ENCODE data around the gene USP44. TPM values are rescaled to one million over a fixed set of nuclear protein-coding genes. Genes with fewer than 3 reads are reported as not detected.
"Not testable (repeated sequence)": the region's sequence is repeated elsewhere in the genome, so short reads cannot be mapped to it uniquely, and the experiment has no call there.

USP44 gene
- total RNA-seq = 0.87 and 1.8 TPM in 2 replicates

GRCh38 chr12:95551305-95551704, at the start of gene USP44:
Gene USP44, minus strand, starts transcription at chr12:95551476. Its CDS starts 17,220 bp downstream, at chr12:95534256.
- DNase-seq (ENCODE audit: low read depth in 2 of 2) = no peak

- DNase-seq (ENCODE audit: low read depth in 2 of 2) = no peak
Observed at GRCh38 chr12:95600567-95600966, 49.3 kb upstream of the USP44 start.

DNA sequence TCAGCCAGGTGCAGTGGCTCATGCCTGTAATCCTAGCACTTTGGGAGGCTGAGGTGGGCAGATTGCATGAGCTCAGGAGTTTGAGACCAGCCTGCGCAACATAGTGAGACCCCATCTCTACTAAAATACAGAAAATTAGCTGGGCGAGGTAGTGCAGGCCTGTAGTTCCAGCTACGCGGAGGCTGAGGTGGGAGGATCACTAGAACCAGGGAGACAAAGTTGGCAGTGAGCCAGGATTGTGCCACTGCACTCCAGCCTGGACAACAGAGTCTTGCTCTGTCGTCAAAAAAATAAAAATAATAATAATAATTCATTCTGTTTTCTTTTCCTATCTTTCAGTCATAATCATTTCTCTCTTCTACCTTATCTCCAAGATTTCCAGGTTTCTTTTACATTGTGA, 48.6 kb upstream of the USP44 start:
- DNase-seq (ENCODE audit: low read depth in 2 of 2) = no peak

- no peak for DNase-seq (ENCODE audit: low read depth in 2 of 2)
Observed at GRCh38 chr12:95594136-95594535, 42.9 kb upstream of the USP44 start.

DNA sequence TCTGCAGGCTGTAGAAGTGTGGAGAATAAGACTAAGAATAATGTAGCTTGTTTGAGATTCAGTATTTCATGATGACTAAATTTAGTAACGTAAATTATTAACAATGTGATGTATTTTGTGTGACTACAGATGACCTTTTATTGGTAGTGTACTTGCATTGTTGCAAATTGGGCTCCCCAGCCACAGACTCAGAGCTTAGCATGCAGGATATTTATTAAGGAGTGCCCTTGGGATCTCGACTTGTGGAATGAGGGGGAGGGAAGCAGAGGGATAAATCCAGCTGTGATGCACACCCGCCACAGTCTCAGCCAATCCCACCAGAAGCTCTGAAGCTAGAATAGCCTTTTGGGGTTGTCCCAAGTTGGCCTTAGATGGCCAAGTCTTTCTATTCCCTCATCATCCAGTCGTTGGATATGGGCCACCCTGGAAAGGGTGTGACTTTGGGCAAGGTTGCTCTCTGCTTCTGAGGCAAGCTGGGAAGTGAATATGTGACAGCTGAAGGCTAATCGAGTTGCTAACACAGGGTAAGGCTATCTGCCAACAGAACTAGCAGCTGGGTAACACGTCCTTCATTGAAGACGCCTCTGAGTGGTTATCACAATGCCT, 42.1 kb upstream of the USP44 start:
- DNase-seq (ENCODE audit: low read depth in 2 of 2) = no peak

GRCh38 chr12:95591731-95592130, 40.5 kb upstream of the USP44 start:
- DNase-seq (ENCODE audit: low read depth in 2 of 2) = peak in 1 of 2 donors; percentile 85

DNA sequence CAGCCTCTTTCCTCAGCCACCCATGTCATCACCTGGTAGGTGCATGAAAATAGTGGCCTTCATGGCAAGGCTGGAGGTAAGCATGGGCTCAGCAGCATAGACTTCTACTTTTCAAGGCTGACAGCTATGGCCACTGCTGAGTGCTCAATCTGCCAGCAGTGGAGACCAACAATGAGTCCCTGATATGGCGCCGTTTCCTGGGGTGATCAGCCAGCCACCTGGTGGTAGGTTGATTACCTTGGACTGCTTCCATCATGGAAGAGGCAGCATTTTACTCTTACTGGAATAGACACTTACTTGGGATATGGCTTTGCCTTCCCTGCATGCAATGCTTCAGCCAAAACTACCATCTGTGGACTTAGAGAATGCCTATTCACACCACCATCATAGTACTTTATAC, 39.5 kb upstream of the USP44 start:
- DNase-seq (ENCODE audit: low read depth in 2 of 2) = no peak

DNA sequence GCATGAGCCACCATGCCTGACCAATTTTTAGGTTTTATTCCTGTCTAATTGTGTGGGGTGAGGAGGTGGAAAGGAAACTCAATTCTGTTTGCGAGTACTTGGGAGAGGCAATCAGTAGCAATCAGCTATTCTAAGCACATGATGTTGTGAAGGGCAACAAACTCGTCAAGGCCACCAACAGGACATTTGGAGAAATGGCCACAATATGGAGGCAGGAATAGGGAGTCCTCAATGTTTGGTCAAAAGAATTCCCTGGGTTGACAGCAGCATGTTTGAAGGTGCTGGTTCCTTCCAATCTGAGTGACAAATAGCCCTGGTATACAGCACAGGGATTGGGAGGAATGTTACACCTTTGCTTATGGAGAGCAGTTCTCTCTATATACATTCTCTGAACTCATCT, 32.7 kb upstream of the USP44 start:
- DNase-seq (ENCODE audit: low read depth in 2 of 2) = no peak

- peak; percentile 81 to 86 for DNase-seq (ENCODE audit: low read depth in 2 of 2)
Observed at GRCh38 chr12:95582230-95583058, 31.2 kb upstream of the USP44 start.

GRCh38 chr12:95577820-95578219, 26.5 kb upstream of the USP44 start:
- DNase-seq (ENCODE audit: low read depth in 2 of 2) = no peak

GRCh38 chr12:95574799-95575452, 23.6 kb upstream of the USP44 start:
- DNase-seq (ENCODE audit: low read depth in 2 of 2) = peak; percentile 64 to 76

- DNase-seq (ENCODE audit: low read depth in 2 of 2) = peak in 1 of 2 donors; percentile 11
Observed at GRCh38 chr12:95573951-95574576, 22.8 kb upstream of the USP44 start.

DNA sequence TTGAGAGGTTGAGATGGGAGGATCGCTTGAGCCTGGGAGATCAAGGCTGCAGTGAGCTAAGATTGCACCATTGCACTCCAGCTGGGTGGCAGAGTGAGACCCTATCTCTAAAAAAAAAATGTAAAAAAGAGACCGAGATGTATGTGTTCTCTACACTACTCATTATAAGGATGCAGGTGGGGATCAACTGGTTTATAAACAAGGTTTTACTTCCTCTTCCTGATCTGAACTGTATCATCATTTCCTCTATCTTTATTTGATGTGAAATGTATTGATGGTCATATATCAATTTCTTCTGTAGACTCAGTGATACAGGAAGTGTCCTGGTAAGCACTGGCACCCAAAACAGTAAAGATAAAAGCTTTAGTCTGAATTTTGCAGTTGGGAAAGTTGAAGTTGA, 20.1 kb upstream of the USP44 start:
- no peak for DNase-seq (ENCODE audit: low read depth in 2 of 2)

DNA sequence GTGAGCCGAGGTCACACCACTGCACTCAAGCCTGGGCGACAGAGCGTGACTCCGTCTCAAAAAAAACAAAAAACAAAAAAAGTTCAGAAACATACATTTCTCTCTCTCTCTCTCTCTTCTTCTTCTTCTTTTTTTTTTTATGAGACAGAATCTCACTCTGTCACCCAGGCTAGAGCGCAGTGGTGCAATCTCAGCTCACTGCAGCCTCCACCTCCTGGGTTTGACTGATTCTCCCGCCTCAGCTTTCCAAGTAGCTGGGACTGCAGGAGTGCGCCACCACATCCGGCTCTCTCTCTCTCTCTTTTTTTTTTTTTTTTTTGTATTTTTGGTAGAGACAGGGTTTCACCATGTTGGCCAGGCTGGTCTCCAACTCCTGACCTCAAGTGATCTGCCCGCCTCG, 16.8 kb upstream of the USP44 start:
- DNase-seq (ENCODE audit: low read depth in 2 of 2) = not testable (repeated sequence)

GRCh38 chr12:95557625-95558024, 6.3 kb upstream of the USP44 start:
- DNase-seq (ENCODE audit: low read depth in 2 of 2) = no peak

- DNase-seq (ENCODE audit: low read depth in 2 of 2) = no peak
Observed at GRCh38 chr12:95554532-95555071, 3.3 kb upstream of the USP44 start.

DNA sequence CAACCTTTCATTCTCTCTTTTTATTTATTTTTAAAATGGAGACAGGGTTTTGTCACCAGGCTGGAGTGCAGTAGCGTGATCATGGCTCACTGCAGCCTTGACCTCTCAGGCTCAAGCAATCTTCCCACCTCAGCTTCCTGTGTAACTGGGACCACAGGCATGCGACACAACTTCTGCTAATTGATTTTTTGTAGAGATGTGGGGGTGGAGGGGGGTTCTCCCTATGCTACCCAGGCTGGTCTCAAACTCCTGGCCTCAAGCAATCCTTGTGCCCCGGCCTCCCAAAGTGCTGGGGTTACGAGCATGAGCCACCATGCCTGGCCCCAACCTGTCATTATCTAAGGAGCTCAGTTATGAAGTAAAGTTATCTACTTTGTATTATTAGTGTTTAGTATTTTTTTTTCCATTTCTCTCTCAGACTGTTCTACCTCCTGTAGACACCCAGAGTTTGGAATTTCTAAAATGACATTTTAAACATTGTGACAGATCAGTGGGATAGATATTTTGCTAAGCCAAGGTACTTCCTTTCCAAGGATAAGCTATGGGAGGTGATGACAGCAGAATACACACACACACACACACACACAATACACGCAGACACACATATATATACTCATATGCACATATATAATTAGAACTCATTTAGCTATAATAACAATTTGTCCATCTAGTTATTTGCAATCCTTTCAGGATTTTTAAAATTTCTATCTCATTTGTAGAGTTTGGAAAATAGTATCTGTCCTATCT, 2.1 kb upstream of the USP44 start:
- DNase-seq (ENCODE audit: low read depth in 2 of 2) = no peak

- DNase-seq (ENCODE audit: low read depth in 2 of 2) = no peak
Observed at GRCh38 chr12:95551913-95552516, 739 bp upstream of the USP44 start.

GRCh38 chr12:95549392-95550084, 1.7 kb downstream of the USP44 start:
- DNase-seq (ENCODE audit: low read depth in 2 of 2) = no peak
